Colonic mucosa (tissue), 4 donors: ENCODE data around the gene TOLLIP. TPM values are rescaled to one million over a fixed set of nuclear protein-coding genes. Genes with fewer than 3 reads are reported as not detected.
A peak's percentile ranks its signal among the peaks of the same experiment; 100 is the strongest.

Experiments used
- DNase-seq: peaks from one replicate; pipeline ENCODE4 v3.0.0-alpha.2; 2020
- H3K27ac ChIP-seq: fragments of 200-600 bp; one replicate; pipeline ENCODE4 v1.8.0; 2021
- H3K27me3 ChIP-seq: fragments of 200-600 bp; one replicate; pipeline ENCODE4 v1.8.0; 2021
- H3K36me3 ChIP-seq: fragments of 200-600 bp; one replicate; pipeline ENCODE4 v1.8.0; 2021
- H3K4me1 ChIP-seq: fragments of 200-600 bp; one replicate; pipeline ENCODE4 v1.8.0; 2021; ENCODE audit warnings: mild to moderate bottlenecking
- H3K4me3 ChIP-seq: fragments of 200-600 bp; one replicate; pipeline ENCODE4 v1.8.0; 2021
- H3K9ac ChIP-seq, 2 donors: one replicate each; pipeline ENCODE4 v1.7.0; 2013; ENCODE audit warnings: control low read depth in 2 of 2, low read depth in 2 of 2, low read length in 2 of 2
- H3K9me3 ChIP-seq: fragments of 200-600 bp; one replicate; pipeline ENCODE4 v1.8.0; 2021
- intact Hi-C: fragments of 100-400 bp; cut with DNase I; formaldehyde crosslinking; loops from one replicate; pipeline ENCODE4 v1.14.1; 2022
- total RNA-seq, 2 donors: library from RNA; stranded (reverse); fragmentation: NEBNext Ultra II Directional in 1 of 2; extraction: Animal tissue kit (Norgen Biotek cat#: 25700) in 1 of 2; gene quantifications; one replicate each; pipeline ENCODE4 v1.2.1, GENCODE V29; 2021
- TF ChIP-seq, protein P1 (sequence below): fragments of 200-600 bp; IDR thresholded peaks from one replicate; pipeline ENCODE4 v1.8.0; 2022; ENCODE audit warnings: antibody characterized with exemption, mild to moderate bottlenecking
- donor health status: healthy.
- donor health status: DM: no; HTN: no; CAD: no.
- donor health status: DM: no; HTN: no; CAD: no.

The TOLLIP gene
- total RNA-seq, 2 donors from 2014 or later, result 49.8 to 59.7 TPM

GRCh38 chr11:1300121-1300520 lies 9.3 kb downstream of the TOLLIP start:
- Histone ChIP-seq H3K27me3 (no peaks in the 10 kb centered on the region), H3K4me1 (peaks cover 35% of the 10 kb centered on the region), H3K9me3 (no peaks in the 10 kb centered on the region), H3K4me3 (no peak overlapping the region), H3K9ac (no peak overlapping the region), H3K27ac (no peak overlapping the region), H3K36me3 (no peaks in the 10 kb centered on the region)
- DNase-seq, result no peak
- intact Hi-C loops, result no loop called here
- TF ChIP-seq, protein P1, sequence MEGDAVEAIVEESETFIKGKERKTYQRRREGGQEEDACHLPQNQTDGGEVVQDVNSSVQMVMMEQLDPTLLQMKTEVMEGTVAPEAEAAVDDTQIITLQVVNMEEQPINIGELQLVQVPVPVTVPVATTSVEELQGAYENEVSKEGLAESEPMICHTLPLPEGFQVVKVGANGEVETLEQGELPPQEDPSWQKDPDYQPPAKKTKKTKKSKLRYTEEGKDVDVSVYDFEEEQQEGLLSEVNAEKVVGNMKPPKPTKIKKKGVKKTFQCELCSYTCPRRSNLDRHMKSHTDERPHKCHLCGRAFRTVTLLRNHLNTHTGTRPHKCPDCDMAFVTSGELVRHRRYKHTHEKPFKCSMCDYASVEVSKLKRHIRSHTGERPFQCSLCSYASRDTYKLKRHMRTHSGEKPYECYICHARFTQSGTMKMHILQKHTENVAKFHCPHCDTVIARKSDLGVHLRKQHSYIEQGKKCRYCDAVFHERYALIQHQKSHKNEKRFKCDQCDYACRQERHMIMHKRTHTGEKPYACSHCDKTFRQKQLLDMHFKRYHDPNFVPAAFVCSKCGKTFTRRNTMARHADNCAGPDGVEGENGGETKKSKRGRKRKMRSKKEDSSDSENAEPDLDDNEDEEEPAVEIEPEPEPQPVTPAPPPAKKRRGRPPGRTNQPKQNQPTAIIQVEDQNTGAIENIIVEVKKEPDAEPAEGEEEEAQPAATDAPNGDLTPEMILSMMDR, result no peak

- intact Hi-C loops, result loop anchor here (10.0 kb wide), 1 partner anchor 215 kb away; no protein-coding TSS in a partner anchor
- no peak overlapping the region for H3K27ac ChIP-seq
- H3K9me3 ChIP-seq, result no peaks in the 10 kb centered on the region
- TF ChIP-seq, protein P1, result no peak
- H3K4me1 ChIP-seq, result peaks cover 30% of the 10 kb centered on the region
- H3K9ac ChIP-seq, result no peak overlapping the region
- H3K36me3 ChIP-seq, result no peaks in the 10 kb centered on the region
- H3K4me3 ChIP-seq, result no peak overlapping the region
- peak; percentile 18 for DNase-seq
- no peaks in the 10 kb centered on the region for H3K27me3 ChIP-seq
These were observed 9.8 kb downstream of the TOLLIP start for GRCh38 chr11:1299621-1300020.

GRCh38 chr11:1298695-1299492 lies 10.5 kb downstream of the TOLLIP start:
- H3K4me3 ChIP-seq, result no peak overlapping the region
- no peaks in the 10 kb centered on the region for H3K9me3 ChIP-seq
- H3K27me3 ChIP-seq, result no peaks in the 10 kb centered on the region
- no peaks in the 10 kb centered on the region for H3K36me3 ChIP-seq
- peaks cover 23% of the 10 kb centered on the region for H3K4me1 ChIP-seq
- DNase-seq, result peak; percentile 88
- TF ChIP-seq, protein P1, result no peak
- H3K27ac ChIP-seq, result no peak overlapping the region
- no peak overlapping the region for H3K9ac ChIP-seq
- intact Hi-C loops, result loop anchor here (10.0 kb wide), 1 partner anchor 216 kb away; no protein-coding TSS in a partner anchor

GRCh38 chr11:1297576-1298473 lies 11.6 kb downstream of the TOLLIP start:
- no peak overlapping the region for H3K27ac ChIP-seq
- TF ChIP-seq, protein P1, result no peak
- no peak overlapping the region for H3K4me3 ChIP-seq
- intact Hi-C loops, result loop anchor here (10.0 kb wide), 1 partner anchor 217 kb away; no protein-coding TSS in a partner anchor
- no peaks in the 10 kb centered on the region for H3K36me3 ChIP-seq
- peaks cover 14% of the 10 kb centered on the region for H3K4me1 ChIP-seq
- H3K9ac ChIP-seq, result no peak overlapping the region
- no peaks in the 10 kb centered on the region for H3K9me3 ChIP-seq
- H3K27me3 ChIP-seq, result no peaks in the 10 kb centered on the region
- no peak for DNase-seq

DNA sequence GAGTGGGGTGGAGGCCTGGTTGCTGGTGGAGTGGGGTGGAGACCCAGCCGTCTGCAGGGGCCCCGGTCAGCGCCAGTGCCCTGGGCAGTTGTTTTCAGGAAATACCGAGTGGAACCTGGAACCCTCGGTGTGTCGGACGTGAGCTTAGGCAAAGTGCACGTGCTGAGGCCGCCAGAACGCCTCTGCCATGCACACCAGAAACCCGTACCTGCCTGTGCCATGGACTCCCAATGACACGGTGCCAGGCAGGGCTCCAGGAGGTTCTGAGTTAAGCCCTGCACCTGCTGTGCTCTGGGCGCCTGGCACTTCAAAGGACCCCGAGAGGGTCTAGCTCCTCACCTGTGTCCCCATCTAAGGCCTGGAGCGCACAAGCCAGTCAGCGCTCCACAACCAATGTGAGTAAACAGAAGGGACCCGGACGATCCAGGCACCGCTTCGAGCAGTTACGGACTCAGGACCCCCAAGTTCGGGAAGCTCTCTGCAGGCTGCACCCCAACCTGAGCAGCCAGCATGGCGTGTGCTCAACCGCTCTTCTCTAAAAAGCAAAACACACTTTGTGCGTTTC lies 12.3 kb downstream of the TOLLIP start:
- H3K9me3 ChIP-seq, result no peaks in the 10 kb centered on the region
- H3K4me1 ChIP-seq, result peaks cover 14% of the 10 kb centered on the region
- no peak overlapping the region for H3K4me3 ChIP-seq
- no peak for DNase-seq
- no peaks in the 10 kb centered on the region for H3K36me3 ChIP-seq
- TF ChIP-seq, protein P1, result no peak
- H3K27me3 ChIP-seq, result no peaks in the 10 kb centered on the region
- H3K27ac ChIP-seq, result no peak overlapping the region
- no peak overlapping the region for H3K9ac ChIP-seq
- intact Hi-C loops, result loop anchor here (10.0 kb wide), 1 partner anchor 218 kb away; no protein-coding TSS in a partner anchor
